Activated T-helper 17 cell treated with anti-CD3 and anti-CD28 coated beads, Interleukin-2, amount 50 U/mL, for 72 hours (primary cell): ENCODE results near the gene MRPS18A. TPM values are rescaled to one million over a fixed set of nuclear protein-coding genes. Genes with fewer than 3 reads are reported as not detected.
A peak's percentile ranks its signal among the peaks of the same experiment; 100 is the strongest.
"Not testable (repeated sequence)": the region's sequence is repeated elsewhere in the genome, so short reads cannot be mapped to it uniquely, and the experiment has no call there.

Experiments used
- ATAC-seq: fragments of 150-1000 bp; cut with Tn5 transposase; replicated peaks from 2 replicates; pipeline ENCODE4 v1.10.0; 2021; ENCODE audit warnings: mild to moderate bottlenecking, moderate library complexity
- H3K27ac Mint-ChIP-seq: one replicate; pipeline ENCODE4 v1.8.0; 2022; ENCODE audit warnings: mixed read lengths
- H3K27me3 Mint-ChIP-seq: one replicate; pipeline ENCODE4 v1.8.0; 2022; ENCODE audit warnings: mixed read lengths
- H3K36me3 Mint-ChIP-seq: one replicate; pipeline ENCODE4 v1.8.0; 2022; ENCODE audit warnings: low read depth, mild to moderate bottlenecking, mixed read lengths
- H3K4me1 Mint-ChIP-seq: one replicate; pipeline ENCODE4 v1.8.0; 2022; ENCODE audit warnings: mixed read lengths
- H3K4me3 Mint-ChIP-seq: one replicate; pipeline ENCODE4 v1.8.0; 2022; ENCODE audit warnings: mild to moderate bottlenecking, mixed read lengths
- H3K9me3 Mint-ChIP-seq: one replicate; pipeline ENCODE4 v1.8.0; 2022; ENCODE audit warnings: mixed read lengths
- total RNA-seq, 2 donors: library from RNA; stranded (reverse); gene quantifications; one replicate each; pipeline ENCODE4 v1.2.3, GENCODE V29; 2022

MRPS18A gene
- total RNA-seq, 2 donors from 2014 or later, result 31.2 to 46.7 TPM

DNA sequence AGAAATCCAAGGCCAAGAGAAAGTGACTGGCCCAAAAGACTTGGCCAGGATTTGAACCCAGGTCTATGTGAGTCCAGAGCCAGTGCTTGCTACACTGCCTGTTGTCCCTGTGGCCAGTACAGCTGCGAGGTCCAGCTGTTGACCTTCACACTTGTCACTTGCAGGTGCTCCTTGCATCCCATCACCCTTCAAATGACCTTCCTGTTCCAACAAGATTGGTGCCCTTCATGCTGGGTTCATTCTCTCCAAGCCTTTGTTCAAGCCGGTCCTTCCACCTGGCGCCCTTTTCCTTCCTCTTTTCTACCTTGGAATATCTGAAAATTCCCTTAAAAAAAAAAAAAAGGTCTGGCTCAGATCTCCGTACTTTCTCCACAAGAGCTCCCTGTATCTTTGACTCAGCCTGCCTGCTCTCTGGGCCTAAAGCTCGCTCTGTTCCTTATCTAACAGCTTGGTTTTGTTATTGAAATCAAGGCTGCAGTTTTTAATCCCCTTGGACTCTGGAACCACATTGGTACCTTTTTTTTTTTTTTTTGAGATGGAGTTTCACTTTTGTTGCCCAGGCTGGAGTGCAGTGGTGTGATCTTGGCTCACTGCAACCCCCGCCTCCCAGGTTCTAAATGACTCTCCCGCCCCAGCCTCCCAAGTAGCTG, 22.2 kb upstream of the MRPS18A start:
- ATAC-seq, result no peak
- Mint-ChIP-seq H3K27me3 (peaks cover 34% of the 10 kb centered on the region), H3K27ac (peak overlapping the region; percentile 51), H3K9me3 (no peaks in the 10 kb centered on the region), H3K4me3 (peak overlapping the region; percentile 50), H3K36me3 (no peaks in the 10 kb centered on the region), H3K4me1 (peaks cover 12% of the 10 kb centered on the region)

GRCh38 chr6:43708860-43709653, 21.5 kb upstream of the MRPS18A start:
- Mint-ChIP-seq H3K9me3 (no peaks in the 10 kb centered on the region), H3K27ac (peak overlapping the region; percentile 51), H3K27me3 (peaks cover 36% of the 10 kb centered on the region), H3K4me1 (peaks cover 12% of the 10 kb centered on the region), H3K4me3 (peak overlapping the region; percentile 50), H3K36me3 (no peaks in the 10 kb centered on the region)
- ATAC-seq, result peak; percentile 91

DNA sequence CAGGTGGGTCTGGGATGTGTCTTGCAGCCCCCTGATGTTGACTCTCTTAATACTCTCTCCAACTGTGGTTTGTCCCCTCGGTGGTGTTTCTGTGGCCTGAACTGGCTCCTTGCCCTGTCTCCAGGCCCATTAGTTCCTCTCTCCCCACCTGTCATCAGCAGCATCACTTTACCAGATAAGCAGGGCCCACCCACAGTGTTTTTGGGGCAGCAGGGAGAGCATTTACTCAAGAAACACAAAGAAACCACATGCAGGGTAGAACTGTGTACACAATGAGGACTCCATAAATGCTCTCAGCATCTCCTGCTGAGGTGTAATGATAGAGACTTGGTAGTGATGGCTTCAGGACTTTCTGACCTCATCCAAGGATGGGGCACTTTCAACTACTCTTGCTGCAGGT, 20.2 kb upstream of the MRPS18A start:
- Mint-ChIP-seq H3K9me3 (no peaks in the 10 kb centered on the region), H3K27me3 (peaks cover 33% of the 10 kb centered on the region), H3K27ac (no peak overlapping the region), H3K36me3 (no peaks in the 10 kb centered on the region), H3K4me3 (no peak overlapping the region), H3K4me1 (peaks cover 8% of the 10 kb centered on the region)
- no peak for ATAC-seq

GRCh38 chr6:43707269-43707668, 19.7 kb upstream of the MRPS18A start:
- Mint-ChIP-seq H3K4me3 (no peak overlapping the region), H3K9me3 (no peaks in the 10 kb centered on the region), H3K27ac (no peak overlapping the region), H3K4me1 (peaks cover 8% of the 10 kb centered on the region), H3K36me3 (no peaks in the 10 kb centered on the region), H3K27me3 (peaks cover 37% of the 10 kb centered on the region)
- ATAC-seq, result no peak

- H3K9me3 Mint-ChIP-seq, result no peaks in the 10 kb centered on the region
- peaks cover 8% of the 10 kb centered on the region for H3K4me1 Mint-ChIP-seq
- no peak overlapping the region for H3K4me3 Mint-ChIP-seq
- peaks cover 37% of the 10 kb centered on the region for H3K27me3 Mint-ChIP-seq
- no peaks in the 10 kb centered on the region for H3K36me3 Mint-ChIP-seq
- no peak overlapping the region for H3K27ac Mint-ChIP-seq
- peak; percentile 24 for ATAC-seq
Observed at GRCh38 chr6:43706788-43707187, 19.2 kb upstream of the MRPS18A start.

DNA sequence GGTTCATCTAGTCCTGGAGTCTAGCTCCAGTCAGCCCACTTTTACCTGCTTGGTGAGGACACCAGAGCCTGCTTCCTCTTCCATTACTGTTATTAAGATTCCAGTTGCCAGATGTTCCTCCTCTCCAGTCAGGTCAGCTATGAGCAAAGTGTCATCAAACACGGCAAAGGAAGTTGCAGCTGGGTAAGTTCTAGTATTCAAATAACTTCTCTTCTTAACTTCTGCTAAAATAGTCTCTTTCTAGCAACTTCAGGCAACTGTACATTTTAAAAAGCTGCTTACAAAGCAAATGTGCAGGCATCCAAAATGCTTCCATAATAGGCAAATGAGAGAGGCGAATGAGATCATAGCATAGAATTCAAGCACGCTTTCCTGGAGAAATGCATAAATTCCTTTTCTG, 18.4 kb upstream of the MRPS18A start:
- H3K27me3 Mint-ChIP-seq, result peaks cover 33% of the 10 kb centered on the region
- peaks cover 8% of the 10 kb centered on the region for H3K4me1 Mint-ChIP-seq
- H3K4me3 Mint-ChIP-seq, result no peak overlapping the region
- no peaks in the 10 kb centered on the region for H3K36me3 Mint-ChIP-seq
- H3K27ac Mint-ChIP-seq, result no peak overlapping the region
- ATAC-seq, result no peak
- H3K9me3 Mint-ChIP-seq, result no peaks in the 10 kb centered on the region

- H3K36me3 Mint-ChIP-seq, result no peaks in the 10 kb centered on the region
- no peak for ATAC-seq
- H3K27me3 Mint-ChIP-seq, result peaks cover 35% of the 10 kb centered on the region
- H3K9me3 Mint-ChIP-seq, result no peaks in the 10 kb centered on the region
- H3K4me1 Mint-ChIP-seq, result no peaks in the 10 kb centered on the region
- no peak overlapping the region for H3K27ac Mint-ChIP-seq
- H3K4me3 Mint-ChIP-seq, result no peak overlapping the region
Observed at GRCh38 chr6:43703512-43704429, 16.2 kb upstream of the MRPS18A start.

DNA sequence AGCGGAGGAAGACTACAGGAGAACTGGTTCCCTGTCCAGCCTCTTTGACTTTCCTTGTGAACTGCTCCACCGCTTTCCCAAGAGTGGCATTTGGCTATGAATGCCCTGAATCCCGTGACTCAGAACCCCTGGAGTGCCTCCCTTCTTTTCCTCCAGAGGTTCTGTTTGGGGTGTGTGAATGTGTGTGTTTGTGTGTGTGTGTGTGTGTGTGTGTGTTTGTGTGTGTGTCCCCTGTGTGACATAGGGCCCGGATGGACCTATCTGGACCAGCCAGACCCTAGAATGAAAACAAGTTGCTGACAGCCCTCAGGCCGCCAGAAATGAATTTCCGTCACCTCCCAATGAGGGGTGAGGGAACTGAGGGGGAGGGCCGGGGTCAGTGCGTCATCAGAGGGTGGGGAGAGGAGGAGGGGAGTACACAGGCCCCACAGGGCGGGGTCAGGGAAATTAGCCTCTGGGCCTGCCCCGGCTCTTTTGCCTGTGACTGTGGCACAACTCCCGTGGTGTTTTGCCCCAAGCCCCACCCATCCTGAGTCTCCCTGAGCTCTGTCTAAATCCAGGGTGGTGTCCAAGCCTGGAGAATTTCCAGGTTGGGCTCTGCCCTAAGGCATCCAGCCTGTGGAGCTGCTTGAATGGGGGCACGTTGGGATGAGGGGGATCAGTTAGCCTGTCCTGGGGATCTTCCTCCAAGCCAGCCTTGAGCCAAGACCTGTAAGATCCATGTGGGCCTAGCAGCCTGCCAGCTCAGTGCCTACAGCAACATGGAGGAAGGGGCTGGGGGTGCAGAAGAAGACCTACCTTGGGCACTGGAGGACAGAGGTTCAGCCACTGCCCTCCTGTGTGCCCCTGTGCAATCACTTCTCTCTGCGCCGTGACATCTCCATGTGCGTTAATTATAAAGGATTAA, 15.2 kb upstream of the MRPS18A start:
- peak; percentile 69 for ATAC-seq
- no peaks in the 10 kb centered on the region for H3K9me3 Mint-ChIP-seq
- no peak overlapping the region for H3K4me3 Mint-ChIP-seq
- H3K27ac Mint-ChIP-seq, result no peak overlapping the region
- H3K27me3 Mint-ChIP-seq, result peaks cover 40% of the 10 kb centered on the region
- no peaks in the 10 kb centered on the region for H3K4me1 Mint-ChIP-seq
- H3K36me3 Mint-ChIP-seq, result no peaks in the 10 kb centered on the region

DNA sequence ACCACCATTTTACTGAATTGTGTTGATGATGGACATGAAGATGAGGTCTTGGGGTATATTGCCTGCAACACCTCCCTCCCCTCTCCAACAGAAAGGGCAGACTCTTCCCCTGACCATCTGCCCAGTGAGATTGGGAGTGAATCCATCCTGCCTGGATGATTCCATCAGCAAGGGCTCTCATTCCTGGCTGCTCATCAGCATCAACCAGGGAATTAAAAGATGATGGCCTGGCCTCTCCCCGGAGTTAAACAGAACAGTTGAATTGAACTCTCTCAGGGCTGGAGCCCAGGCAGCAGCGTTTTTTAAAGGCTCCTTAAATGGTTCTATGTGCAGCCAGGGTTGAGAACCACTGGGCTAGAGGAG, 14.6 kb upstream of the MRPS18A start:
- no peak overlapping the region for H3K27ac Mint-ChIP-seq
- ATAC-seq, result no peak
- H3K4me1 Mint-ChIP-seq, result no peaks in the 10 kb centered on the region
- no peaks in the 10 kb centered on the region for H3K9me3 Mint-ChIP-seq
- no peak overlapping the region for H3K4me3 Mint-ChIP-seq
- no peaks in the 10 kb centered on the region for H3K36me3 Mint-ChIP-seq
- H3K27me3 Mint-ChIP-seq, result peaks cover 39% of the 10 kb centered on the region

- H3K9me3 Mint-ChIP-seq, ATAC-seq, H3K27ac Mint-ChIP-seq, H3K4me1 Mint-ChIP-seq, H3K4me3 Mint-ChIP-seq, H3K36me3 Mint-ChIP-seq: not testable (repeated sequence)
- H3K27me3 Mint-ChIP-seq, result peaks cover 29% of the 10 kb centered on the region
Observed at GRCh38 chr6:43700939-43701560, 13.5 kb upstream of the MRPS18A start.

GRCh38 chr6:43699564-43700186, 12.1 kb upstream of the MRPS18A start:
- no peak overlapping the region for H3K4me3 Mint-ChIP-seq
- H3K27me3 Mint-ChIP-seq, result peaks cover 27% of the 10 kb centered on the region
- no peaks in the 10 kb centered on the region for H3K36me3 Mint-ChIP-seq
- H3K27ac Mint-ChIP-seq, result no peak overlapping the region
- no peaks in the 10 kb centered on the region for H3K9me3 Mint-ChIP-seq
- no peak for ATAC-seq
- no peaks in the 10 kb centered on the region for H3K4me1 Mint-ChIP-seq

DNA sequence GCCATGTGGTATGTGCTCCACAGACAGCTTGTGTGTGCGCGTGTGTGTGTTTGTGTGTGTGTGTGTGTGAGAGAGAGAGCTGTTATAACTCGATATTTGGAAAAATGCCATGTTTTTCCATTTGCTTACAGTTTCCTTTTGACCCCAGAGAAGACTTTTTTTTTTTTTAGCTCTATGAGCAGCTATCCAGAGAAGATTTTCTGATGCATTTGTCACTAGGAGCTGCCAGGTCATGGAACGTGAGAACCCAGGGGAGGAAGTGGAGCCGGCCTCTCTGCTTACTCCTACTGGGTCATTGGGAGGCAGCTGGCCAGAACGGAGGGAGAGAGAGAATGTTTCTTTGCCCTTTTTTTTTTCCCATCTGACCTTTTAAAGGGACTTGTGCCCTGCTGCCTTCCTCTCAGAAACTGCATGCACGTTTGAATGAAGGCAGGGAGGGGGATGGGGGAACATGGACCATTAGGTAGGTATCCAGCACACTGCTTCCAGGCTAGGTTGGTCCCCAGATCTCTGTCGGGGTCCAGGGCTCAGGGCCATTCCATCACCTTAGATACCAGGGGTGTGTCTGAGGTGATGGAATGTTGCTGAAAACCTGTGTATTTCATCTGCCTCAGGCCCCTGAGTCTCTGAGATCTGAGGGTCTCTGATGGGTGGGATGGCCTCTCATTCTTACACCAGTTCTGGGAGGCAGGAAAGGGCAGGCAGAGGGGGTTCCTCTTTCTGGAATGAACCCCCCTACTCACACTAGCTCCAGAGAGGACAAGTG, 11.2 kb upstream of the MRPS18A start:
- no peak overlapping the region for H3K4me3 Mint-ChIP-seq
- no peaks in the 10 kb centered on the region for H3K36me3 Mint-ChIP-seq
- H3K27ac Mint-ChIP-seq, result no peak overlapping the region
- H3K27me3 Mint-ChIP-seq, result peaks cover 29% of the 10 kb centered on the region
- H3K9me3 Mint-ChIP-seq, result no peaks in the 10 kb centered on the region
- ATAC-seq, result no peak
- no peaks in the 10 kb centered on the region for H3K4me1 Mint-ChIP-seq

DNA sequence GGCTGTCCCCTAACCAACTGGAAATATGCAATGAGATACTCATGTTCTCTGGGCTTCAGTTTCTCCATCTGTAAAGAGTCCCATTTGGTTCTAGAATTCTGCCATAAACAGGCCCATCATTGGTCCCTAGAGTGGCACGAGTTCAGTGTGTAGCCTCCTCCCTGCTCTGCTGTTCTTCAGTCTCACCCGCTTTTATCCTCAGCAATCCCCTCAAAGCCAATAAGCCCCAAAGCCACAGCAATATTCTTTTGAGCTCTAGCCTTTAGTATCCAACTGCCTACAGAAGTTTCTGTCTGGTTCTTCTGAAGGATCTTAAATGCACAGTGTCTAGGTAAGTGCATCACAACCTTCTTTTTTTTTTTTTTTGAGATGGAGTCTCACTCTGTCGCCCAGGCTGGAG, 9.8 kb upstream of the MRPS18A start:
- peaks cover 26% of the 10 kb centered on the region for H3K27me3 Mint-ChIP-seq
- no peak overlapping the region for H3K4me3 Mint-ChIP-seq
- no peaks in the 10 kb centered on the region for H3K36me3 Mint-ChIP-seq
- H3K4me1 Mint-ChIP-seq, result no peaks in the 10 kb centered on the region
- no peak overlapping the region for H3K27ac Mint-ChIP-seq
- ATAC-seq, result no peak
- no peaks in the 10 kb centered on the region for H3K9me3 Mint-ChIP-seq
